ENCODE data around the gene COX6A2.

Gene COX6A2

GRCh38 chr16:31428279-31428597, at the start of gene COX6A2:
Gene COX6A2, minus strand, starts transcription at chr16:31428360. Its CDS starts 35 bp downstream, at chr16:31428325.
- DNase-seq, result no peak

GRCh38 chr16:31477220-31478216, 49.4 kb upstream of the COX6A2 start:
- DNase-seq, result no peak

- no peak for DNase-seq
These were observed 48.4 kb upstream of the COX6A2 start for GRCh38 chr16:31476303-31477219.

GRCh38 chr16:31475946-31476302, 47.8 kb upstream of the COX6A2 start:
- DNase-seq, result no peak

GRCh38 chr16:31474773-31475738, 46.9 kb upstream of the COX6A2 start:
- DNase-seq, result no peak

GRCh38 chr16:31474173-31474714, 46.1 kb upstream of the COX6A2 start:
- no peak for DNase-seq

- no peak for DNase-seq
These were observed 45.3 kb upstream of the COX6A2 start for GRCh38 chr16:31473264-31473984.

GRCh38 chr16:31472709-31473203, 44.6 kb upstream of the COX6A2 start:
- peak; percentile 92 for DNase-seq

GRCh38 chr16:31471875-31472708, 43.9 kb upstream of the COX6A2 start, which contains the start of gene TGFB1I1:
Gene TGFB1I1, plus strand, starts transcription at chr16:31472152. Its CDS starts 37 bp downstream, at chr16:31472189.
- peak; percentile 18 for DNase-seq

- DNase-seq, result no peak
These were observed 43.2 kb upstream of the COX6A2 start for GRCh38 chr16:31471241-31471874.

GRCh38 chr16:31470615-31471014, 42.5 kb upstream of the COX6A2 start:
- no peak for DNase-seq

GRCh38 chr16:31467858-31468257, 39.7 kb upstream of the COX6A2 start:
- no peak for DNase-seq

GRCh38 chr16:31467151-31467773, 39.1 kb upstream of the COX6A2 start:
- DNase-seq, result peak; percentile 70

GRCh38 chr16:31466381-31466841, 38.3 kb upstream of the COX6A2 start:
- DNase-seq, result no peak

- no peak for DNase-seq
These were observed 37.7 kb upstream of the COX6A2 start for GRCh38 chr16:31465788-31466370.

- DNase-seq, result no peak
These were observed 36.7 kb upstream of the COX6A2 start for GRCh38 chr16:31464781-31465260.

GRCh38 chr16:31464348-31464769, 36.2 kb upstream of the COX6A2 start:
- DNase-seq, result no peak

Data from GDM1 (cell line).